Activated CD4-positive, alpha-beta T cell treated with anti-CD3 and anti-CD28 coated beads for 48 hours (primary cell): ENCODE results near the gene CDH13.

ENCODE experiments used
- DNase-seq: peaks from one replicate; pipeline ENCODE4 v3.0.0-alpha.2; 2020

The CDH13 gene

GRCh38 chr16:83328936-83329335 lies 702.2 kb downstream of the CDH13 start:
- no peak for DNase-seq

- DNase-seq = no peak
Measured at GRCh38 chr16:83329441-83329840, 702.7 kb downstream of the CDH13 start.

GRCh38 chr16:83330251-83330650 lies 703.5 kb downstream of the CDH13 start:
- no peak for DNase-seq

- no peak for DNase-seq
Measured at GRCh38 chr16:83335076-83335475, 708.3 kb downstream of the CDH13 start.

- DNase-seq = no peak
Measured at GRCh38 chr16:83336603-83337002, 709.8 kb downstream of the CDH13 start.

- no peak for DNase-seq
Measured at GRCh38 chr16:83338138-83338537, 711.4 kb downstream of the CDH13 start.

GRCh38 chr16:83338941-83339340 lies 712.2 kb downstream of the CDH13 start:
- DNase-seq = no peak

GRCh38 chr16:83343935-83344366 lies 717.2 kb downstream of the CDH13 start:
- no peak for DNase-seq

GRCh38 chr16:83345846-83346640 lies 719.3 kb downstream of the CDH13 start:
- DNase-seq = no peak

- DNase-seq = no peak
Measured at GRCh38 chr16:83348991-83349390, 722.2 kb downstream of the CDH13 start.

- DNase-seq = no peak
Measured at GRCh38 chr16:83350481-83350880, 723.7 kb downstream of the CDH13 start.

GRCh38 chr16:83351846-83352245 lies 725.1 kb downstream of the CDH13 start:
- DNase-seq = no peak

- DNase-seq = no peak
Measured at GRCh38 chr16:83353241-83353640, 726.5 kb downstream of the CDH13 start.

- DNase-seq = no peak
Measured at GRCh38 chr16:83354015-83354414, 727.2 kb downstream of the CDH13 start.

- DNase-seq = peak; percentile 5
Measured at GRCh38 chr16:83355570-83356218, 728.9 kb downstream of the CDH13 start.

- DNase-seq = peak; percentile 14
Measured at GRCh38 chr16:83356266-83356665, 729.5 kb downstream of the CDH13 start.

- no peak for DNase-seq
Measured at GRCh38 chr16:83356986-83357385, 730.2 kb downstream of the CDH13 start.

GRCh38 chr16:83363521-83363920 lies 736.8 kb downstream of the CDH13 start:
- DNase-seq = no peak

- no peak for DNase-seq
Measured at GRCh38 chr16:83365166-83365565, 738.4 kb downstream of the CDH13 start.

GRCh38 chr16:83366228-83366627 lies 739.5 kb downstream of the CDH13 start:
- DNase-seq = no peak

- DNase-seq = no peak
Measured at GRCh38 chr16:83374979-83375378, 748.2 kb downstream of the CDH13 start.

- DNase-seq = no peak
Measured at GRCh38 chr16:83389751-83390150, 763.0 kb downstream of the CDH13 start.

- DNase-seq = no peak
Measured at GRCh38 chr16:83390759-83391158, 764.0 kb downstream of the CDH13 start.

- no peak for DNase-seq
Measured at GRCh38 chr16:83392743-83393142, 766.0 kb downstream of the CDH13 start.
